Parathyroid adenoma (tissue), 2 donors: ENCODE measurements around the gene ACTRT2.

Experiments
- H2AFZ ChIP-seq: fragments of 300-600 bp; sonication (generic); one replicate; pipeline ENCODE4 v1.7.0; 2017; ENCODE audit warnings: antibody characterized with exemption, mild to moderate bottlenecking
- H3K27ac ChIP-seq: fragments of 300-600 bp; sonication (generic); one replicate; pipeline ENCODE4 v1.7.0; 2017
- H3K27me3 ChIP-seq: fragments of 300-600 bp; sonication (generic); one replicate; pipeline ENCODE4 v1.7.0; 2017; ENCODE audit warnings: low read length; ENCODE audit not compliant: control insufficient read depth, insufficient read depth
- H3K36me3 ChIP-seq: fragments of 300-600 bp; sonication (generic); one replicate; pipeline ENCODE4 v1.7.0; 2017; ENCODE audit warnings: low read length; ENCODE audit not compliant: control insufficient read depth, insufficient read depth
- H3K4me1 ChIP-seq: fragments of 300-600 bp; sonication (generic); one replicate; pipeline ENCODE4 v1.7.0; 2017; ENCODE audit warnings: control low read depth
- H3K4me2 ChIP-seq: fragments of 300-600 bp; sonication (generic); one replicate; pipeline ENCODE4 v1.7.0; 2017; ENCODE audit warnings: low read length
- H3K4me3 ChIP-seq: fragments of 300-600 bp; sonication (generic); one replicate; pipeline ENCODE4 v1.7.0; 2017; ENCODE audit warnings: low read depth, low read length
- H3K79me2 ChIP-seq: fragments of 300-600 bp; sonication (generic); one replicate; pipeline ENCODE4 v1.7.0; 2017; ENCODE audit warnings: control low read depth
- H3K9ac ChIP-seq: fragments of 300-600 bp; sonication (generic); one replicate; pipeline ENCODE4 v1.7.0; 2017; ENCODE audit warnings: mild to moderate bottlenecking
- H3K9me3 ChIP-seq: fragments of 300-600 bp; sonication (generic); one replicate; pipeline ENCODE4 v1.7.0; 2017; ENCODE audit warnings: low read length; ENCODE audit not compliant: control insufficient read depth
- CTCF ChIP-seq: fragments of 300-600 bp; sonication (generic); IDR thresholded peaks from one replicate; pipeline ENCODE4 v1.7.0; 2017; ENCODE audit warnings: antibody characterized with exemption, mild to moderate bottlenecking
- donor health status: primary hyperparathyroidism.

The ACTRT2 gene

GRCh38 chr1:2986549-2987305, 34.5 kb upstream of the ACTRT2 start:
- TF ChIP-seq CTCF = no peak
- Histone ChIP-seq H3K9ac (no peak overlapping the region), H3K9me3 (no peaks in the 10 kb centered on the region), H3K27ac (no peak overlapping the region), H3K27me3 (no peaks in the 10 kb centered on the region), H3K4me2 (no peak overlapping the region), H3K79me2 (no peaks in the 10 kb centered on the region), H2AFZ (no peak overlapping the region), H3K36me3 (no peaks in the 10 kb centered on the region), H3K4me3 (no peak overlapping the region), H3K4me1 (no peaks in the 10 kb centered on the region)

GRCh38 chr1:2987773-2988172, 33.5 kb upstream of the ACTRT2 start:
- no peak overlapping the region for H3K27ac ChIP-seq
- no peak for TF ChIP-seq CTCF
- no peaks in the 10 kb centered on the region for H3K4me1 ChIP-seq
- no peak overlapping the region for H2AFZ ChIP-seq
- H3K4me3 ChIP-seq = no peak overlapping the region
- no peaks in the 10 kb centered on the region for H3K36me3 ChIP-seq
- no peaks in the 10 kb centered on the region for H3K27me3 ChIP-seq
- H3K9ac ChIP-seq = no peak overlapping the region
- no peaks in the 10 kb centered on the region for H3K79me2 ChIP-seq
- no peak overlapping the region for H3K4me2 ChIP-seq
- H3K9me3 ChIP-seq = no peaks in the 10 kb centered on the region

- Histone ChIP-seq H3K9me3 (no peaks in the 10 kb centered on the region), H3K4me1 (no peaks in the 10 kb centered on the region), H3K79me2 (no peaks in the 10 kb centered on the region), H2AFZ (no peak overlapping the region), H3K27me3 (no peaks in the 10 kb centered on the region), H3K4me3 (no peak overlapping the region), H3K9ac (no peak overlapping the region), H3K4me2 (no peak overlapping the region), H3K27ac (no peak overlapping the region), H3K36me3 (no peaks in the 10 kb centered on the region)
- TF ChIP-seq CTCF = no peak
Observed at GRCh38 chr1:2988256-2988655, 33.0 kb upstream of the ACTRT2 start.

- Histone ChIP-seq H2AFZ (no peak overlapping the region), H3K9me3 (no peaks in the 10 kb centered on the region), H3K36me3 (no peaks in the 10 kb centered on the region), H3K4me3 (no peak overlapping the region), H3K27me3 (no peaks in the 10 kb centered on the region), H3K4me1 (no peaks in the 10 kb centered on the region), H3K4me2 (no peak overlapping the region), H3K9ac (no peak overlapping the region), H3K27ac (no peak overlapping the region), H3K79me2 (no peaks in the 10 kb centered on the region)
- TF ChIP-seq CTCF = no peak
Observed at GRCh38 chr1:2989185-2989584, 32.1 kb upstream of the ACTRT2 start.

GRCh38 chr1:2989976-2990375, 31.3 kb upstream of the ACTRT2 start:
- Histone ChIP-seq H3K4me1 (no peaks in the 10 kb centered on the region), H3K4me2 (no peak overlapping the region)

More at GRCh38 chr1:2989976-2990375, 31.3 kb upstream of the ACTRT2 start:
- no peaks in the 10 kb centered on the region for H3K79me2 ChIP-seq
- no peak overlapping the region for H3K4me3 ChIP-seq
- no peak overlapping the region for H3K27ac ChIP-seq
- TF ChIP-seq CTCF = no peak
- no peaks in the 10 kb centered on the region for H3K9me3 ChIP-seq
- H3K27me3 ChIP-seq = no peaks in the 10 kb centered on the region
- H3K36me3 ChIP-seq = no peaks in the 10 kb centered on the region
- no peak overlapping the region for H3K9ac ChIP-seq
- no peak overlapping the region for H2AFZ ChIP-seq
